Prostate gland (tissue), 2 donors: ENCODE measurements around the gene VPS13D. TPM values are rescaled to one million over a fixed set of nuclear protein-coding genes. Genes with fewer than 3 reads are reported as not detected.

ENCODE experiments used
- DNase-seq: peaks from one replicate; pipeline ENCODE4 v3.0.0-alpha.2; 2019; ENCODE audit warnings: low spot score
- H3K27ac ChIP-seq, 2 donors: fragments of 200-600 bp; sonication (generic); 2 replicates each; pipeline ENCODE4 v1.5.1; 2017 to 2019
- H3K27me3 ChIP-seq: fragments of 200-600 bp; sonication (generic); replicated peaks from 2 replicates; pipeline ENCODE4 v1.5.1; 2019; ENCODE audit not compliant: insufficient read depth
- H3K36me3 ChIP-seq, 2 donors: fragments of 200-600 bp; sonication (generic); 1 replicate in 1 of 2; 2 replicates in 1 of 2; pipeline versions ENCODE4 v1.5.1 to v1.8.1; 2017 to 2019
- H3K4me1 ChIP-seq: fragments of 200-600 bp; sonication (generic); replicated peaks from 2 replicates; pipeline ENCODE4 v1.5.1; 2019
- H3K4me3 ChIP-seq, 2 donors: fragments of 200-600 bp; sonication (generic); 2 replicates each; pipeline ENCODE4 v1.5.1; 2017 to 2019
- H3K9me3 ChIP-seq: fragments of 200-600 bp; sonication (generic); 2 replicates; pipeline ENCODE4 v1.5.1; 2017
- POLR2A ChIP-seq: fragments of 450-650 bp; IDR thresholded peaks from one replicate; pipeline ENCODE4 v1.6.1; 2016; ENCODE audit warnings: antibody characterized with exemption, mild to moderate bottlenecking
- POLR2AphosphoS5 ChIP-seq: sonication (generic); formaldehyde crosslinking; IDR thresholded peaks from one replicate; pipeline ENCODE4 v1.6.1; 2017; ENCODE audit warnings: antibody characterized with exemption
- WGBS: methylation state at CpG from one replicate; pipeline ENCODE4 v1.1.5; 2018; 5-methylcytosine and 5-hydroxymethylcytosine counted together
- intact Hi-C: fragments of 100-400 bp; cut with DNase I; formaldehyde crosslinking; loops from one replicate; pipeline ENCODE4 v1.14.2; 2022
- total RNA-seq, 2 donors: library from RNA; depleted of rRNA; stranded (reverse); fragments of >200 nt; gene quantifications; one replicate each; pipeline ENCODE4 v1.1.0, GENCODE V29; 2016
- TF ChIP-seq, protein P1 (sequence below), 4 experiments: fragments of 200-600 bp in 2 of 4; fragments of 450-650 bp in 2 of 4; sonication (generic) in 2 of 4; IDR thresholded peaks; 1 replicate in 3 of 4; 2 replicates in 1 of 4; pipeline ENCODE4 v1.5.1; 2016 to 2019; ENCODE audit warnings: antibody characterized with exemption in 4 of 4, mild to moderate bottlenecking in 2 of 4, moderate library complexity in 2 of 4

The VPS13D gene
- total RNA-seq, 2 donors from 2014 or later = 60.7 to 80.8 TPM

DNA sequence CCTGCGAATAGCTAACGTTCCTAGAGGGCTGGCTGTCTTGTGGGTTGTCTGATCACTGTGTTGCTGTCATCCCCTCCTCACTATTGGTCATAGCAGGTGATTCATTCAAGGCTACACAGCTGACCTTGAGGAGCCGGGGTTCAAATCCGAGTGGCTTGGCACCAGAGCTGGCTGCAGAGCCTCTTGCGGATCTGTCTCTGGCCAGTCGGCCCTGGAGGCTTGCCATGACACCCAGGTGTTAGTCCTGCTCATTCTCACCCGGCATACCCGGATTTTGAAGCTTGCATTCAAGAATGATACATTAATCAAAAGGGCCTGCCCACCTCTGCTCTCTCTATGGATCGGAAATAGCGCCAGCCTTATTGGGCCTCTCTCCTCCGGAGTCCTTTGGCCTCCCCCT is 277.8 kb downstream of the VPS13D start:
- intact Hi-C loops = no loop called here
- H3K4me3 ChIP-seq = no peak overlapping the region
- WGBS = 86% methylated on average over 11 of the region's 11 CpGs
- H3K27ac ChIP-seq = no peak overlapping the region
- no peaks in the 10 kb centered on the region for H3K27me3 ChIP-seq
- TF ChIP-seq POLR2A (no peak), POLR2AphosphoS5 (no peak)
- TF ChIP-seq, protein P1, sequence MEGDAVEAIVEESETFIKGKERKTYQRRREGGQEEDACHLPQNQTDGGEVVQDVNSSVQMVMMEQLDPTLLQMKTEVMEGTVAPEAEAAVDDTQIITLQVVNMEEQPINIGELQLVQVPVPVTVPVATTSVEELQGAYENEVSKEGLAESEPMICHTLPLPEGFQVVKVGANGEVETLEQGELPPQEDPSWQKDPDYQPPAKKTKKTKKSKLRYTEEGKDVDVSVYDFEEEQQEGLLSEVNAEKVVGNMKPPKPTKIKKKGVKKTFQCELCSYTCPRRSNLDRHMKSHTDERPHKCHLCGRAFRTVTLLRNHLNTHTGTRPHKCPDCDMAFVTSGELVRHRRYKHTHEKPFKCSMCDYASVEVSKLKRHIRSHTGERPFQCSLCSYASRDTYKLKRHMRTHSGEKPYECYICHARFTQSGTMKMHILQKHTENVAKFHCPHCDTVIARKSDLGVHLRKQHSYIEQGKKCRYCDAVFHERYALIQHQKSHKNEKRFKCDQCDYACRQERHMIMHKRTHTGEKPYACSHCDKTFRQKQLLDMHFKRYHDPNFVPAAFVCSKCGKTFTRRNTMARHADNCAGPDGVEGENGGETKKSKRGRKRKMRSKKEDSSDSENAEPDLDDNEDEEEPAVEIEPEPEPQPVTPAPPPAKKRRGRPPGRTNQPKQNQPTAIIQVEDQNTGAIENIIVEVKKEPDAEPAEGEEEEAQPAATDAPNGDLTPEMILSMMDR (IDR thresholded peaks at IDR 0.05) = no peak
- no peaks in the 10 kb centered on the region for H3K9me3 ChIP-seq
- no peak for DNase-seq
- H3K4me1 ChIP-seq = no peaks in the 10 kb centered on the region
- H3K36me3 ChIP-seq = no peaks in the 10 kb centered on the region

DNA sequence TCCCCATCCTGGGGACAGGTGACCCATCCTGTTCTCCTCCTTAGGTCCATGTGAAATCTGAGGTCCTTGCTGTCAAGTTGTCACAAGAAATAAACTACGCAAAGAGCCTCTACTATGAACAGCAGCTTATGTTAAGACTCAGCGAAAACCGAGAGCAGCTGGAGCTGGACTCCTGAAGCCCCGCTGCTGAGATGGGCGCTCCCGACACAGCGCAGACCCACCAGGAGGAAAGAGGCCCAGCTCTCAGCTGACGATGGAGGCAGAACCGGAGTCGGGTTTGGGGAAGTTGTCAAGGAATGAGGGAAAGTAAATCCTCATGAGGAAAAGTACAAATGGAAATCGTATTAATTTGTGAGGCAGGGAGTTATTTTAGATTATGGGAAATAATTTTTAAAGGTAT is 279.0 kb downstream of the VPS13D start:
- Histone ChIP-seq H3K27ac (no peak overlapping the region), H3K9me3 (no peaks in the 10 kb centered on the region), H3K36me3 (no peaks in the 10 kb centered on the region), H3K27me3 (no peaks in the 10 kb centered on the region), H3K4me1 (no peaks in the 10 kb centered on the region), H3K4me3 (no peak overlapping the region)
- WGBS = 92% methylated on average over 11 of the region's 11 CpGs
- no peak for DNase-seq
- intact Hi-C loops = no loop called here
- TF ChIP-seq POLR2AphosphoS5 (no peak), POLR2A (no peak)
- TF ChIP-seq, protein P1 (IDR thresholded peaks at IDR 0.05) = no peak

DNA sequence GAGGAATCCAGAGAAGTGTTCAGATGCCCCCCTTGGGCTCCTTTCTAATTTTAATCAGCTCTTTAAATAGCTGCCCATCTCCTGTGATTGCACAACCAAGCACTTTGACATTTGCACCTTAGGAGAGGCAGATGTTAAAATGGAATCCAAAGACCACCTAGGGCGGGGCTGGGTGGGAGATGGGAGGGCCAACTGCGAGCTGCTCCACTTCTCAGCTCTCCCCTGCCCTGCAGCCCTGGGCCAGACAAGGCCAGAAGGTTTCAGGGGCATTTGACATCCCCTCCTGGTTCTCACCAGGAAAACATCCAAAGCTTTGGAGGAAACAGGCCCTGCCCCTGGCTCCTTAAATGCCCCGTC is 281.3 kb downstream of the VPS13D start:
- no peak overlapping the region for H3K4me3 ChIP-seq
- TF ChIP-seq POLR2A = no peak
- TF ChIP-seq POLR2AphosphoS5 = no peak
- TF ChIP-seq, protein P1 (IDR thresholded peaks at IDR 0.05) = no peak
- no peak overlapping the region for H3K27ac ChIP-seq
- no peaks in the 10 kb centered on the region for H3K36me3 ChIP-seq
- intact Hi-C loops = no loop called here
- no peaks in the 10 kb centered on the region for H3K4me1 ChIP-seq
- 64% methylated on average over 3 of the region's 3 CpGs for WGBS
- no peak for DNase-seq
- H3K9me3 ChIP-seq = no peaks in the 10 kb centered on the region
- no peaks in the 10 kb centered on the region for H3K27me3 ChIP-seq

DNA sequence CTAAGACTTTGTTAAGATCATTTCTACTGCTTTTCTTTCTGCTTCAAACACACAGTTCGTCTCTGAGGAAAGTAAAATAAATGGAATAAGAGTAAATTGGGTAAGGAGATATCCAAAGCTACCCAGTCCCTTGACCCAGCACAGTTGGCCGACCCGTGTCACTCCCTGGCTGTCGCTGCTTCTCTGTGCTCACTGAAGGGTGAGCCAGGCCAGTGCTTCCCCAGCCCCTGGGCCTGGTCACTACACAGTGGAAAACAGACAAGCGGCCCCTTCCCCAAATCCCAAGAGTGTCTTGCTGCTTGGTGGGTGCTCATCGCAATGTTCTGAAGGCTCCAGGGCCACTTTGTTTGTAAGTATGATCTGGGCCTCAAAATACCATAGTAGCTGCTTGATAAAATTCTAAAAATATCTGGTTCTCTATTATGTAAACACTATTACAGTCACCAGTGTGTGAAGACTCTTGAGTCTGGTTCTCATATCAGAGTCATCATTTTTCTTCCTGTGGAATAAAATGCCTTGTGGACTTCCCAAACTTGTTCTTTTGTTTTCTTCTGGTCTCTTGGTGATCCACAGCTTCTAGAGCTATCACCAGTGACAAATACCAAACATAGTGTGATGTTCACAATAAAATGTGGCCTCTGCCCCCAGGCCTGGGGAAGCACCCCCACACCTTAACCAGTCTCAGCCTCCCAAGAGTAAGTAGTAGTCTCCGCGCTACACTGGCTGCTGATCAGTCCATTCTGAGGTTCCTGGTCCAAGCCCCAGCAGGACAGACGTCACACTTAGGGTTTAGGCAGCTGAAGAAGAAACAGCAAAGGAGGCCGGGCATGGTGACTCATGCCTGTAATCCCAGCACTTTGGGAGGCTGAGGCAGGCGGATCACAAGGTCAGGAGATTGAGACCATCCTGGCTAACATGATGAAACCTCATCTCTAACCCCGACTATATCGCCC is 282.0 kb downstream of the VPS13D start:
- intact Hi-C loops = no loop called here
- 88% methylated on average over 13 of the region's 13 CpGs for WGBS

More for the DNA sequence above, 282.0 kb downstream of the VPS13D start:
- H3K36me3 ChIP-seq = no peaks in the 10 kb centered on the region
- no peak overlapping the region for H3K27ac ChIP-seq
- no peak overlapping the region for H3K4me3 ChIP-seq
- H3K9me3 ChIP-seq = no peaks in the 10 kb centered on the region
- no peaks in the 10 kb centered on the region for H3K4me1 ChIP-seq
- DNase-seq = no peak
- no peaks in the 10 kb centered on the region for H3K27me3 ChIP-seq
- no peak for TF ChIP-seq POLR2A
- TF ChIP-seq, protein P1 (IDR thresholded peaks at IDR 0.05) = no peak
- no peak for TF ChIP-seq POLR2AphosphoS5
